ENCODE results near the gene OR13C4. TPM values are rescaled to one million over a fixed set of nuclear protein-coding genes. Genes with fewer than 3 reads are reported as not detected.
"Not testable (repeated sequence)": the region's sequence is repeated elsewhere in the genome, so short reads cannot be mapped to it uniquely, and the experiment has no call there.

The OR13C4 gene
- total RNA-seq, 2 experiments from 2014 or later, result not detected

GRCh38 chr9:104539275-104539674 lies 12.3 kb upstream of the OR13C4 start:
- Histone ChIP-seq H3K27ac (ENCODE audit: low read depth in 1 of 2, low read length in 2 of 2) (no peak overlapping the region), H3K9me3 (ENCODE audit: control insufficient read depth in 1 of 2, insufficient read depth in 1 of 2, low read length in 2 of 2) (no peaks in the 10 kb centered on the region), H3K27me3 (ENCODE audit: control insufficient read depth in 1 of 2, insufficient read depth in 2 of 2, low read length in 2 of 2) (no peaks in the 10 kb centered on the region), H3K4me1 (ENCODE audit: insufficient read depth, low read length) (no peaks in the 10 kb centered on the region), H3K36me3 (ENCODE audit: insufficient read depth, low read length) (no peaks in the 10 kb centered on the region), H3K4me3 (ENCODE audit: low read length) (no peak overlapping the region)
- Mint-ChIP-seq H3K9me3 (no peaks in the 10 kb centered on the region), H3K4me1 (ENCODE audit: low read depth) (no peaks in the 10 kb centered on the region), H3K27me3 (no peaks in the 10 kb centered on the region), H3K36me3 (ENCODE audit: low read depth) (no peaks in the 10 kb centered on the region), H3K27ac (no peak overlapping the region), H3K4me3 (no peak overlapping the region)
- POLR2A ChIA-PET, result no interaction called here
- no peak for TF ChIP-seq CTCF (IDR thresholded peaks at IDR 0.05)
- intact Hi-C loops (cut with DNase I, micrococcal nuclease), result no loop called here
- ATAC-seq (ENCODE audit: poor library complexity), result no peak
- DNase-seq, result no peak
- CTCF ChIA-PET, result no interaction called here

GRCh38 chr9:104536756-104537155 lies 9.7 kb upstream of the OR13C4 start, which contains the start of gene OR13C3:
Gene OR13C3, minus strand, starts transcription at chr9:104536856. Its CDS starts 133 bp downstream, at chr9:104536723.
- DNase-seq, result no peak
- Mint-ChIP-seq H3K4me3 (no peak within 1 kb of the TSS), H3K36me3 (ENCODE audit: low read depth) (no peaks in the 10 kb centered on the region), H3K9me3 (no peaks in the 10 kb centered on the region), H3K27ac (no peak within 1 kb of the TSS), H3K27me3 (no peaks in the 10 kb centered on the region), H3K4me1 (ENCODE audit: low read depth) (no peaks in the 10 kb centered on the region)
- POLR2A ChIA-PET, result no interaction called here
- H3K4me3 ChIP-seq (ENCODE audit: low read length), result no peak within 1 kb of the TSS
- no peaks in the 10 kb centered on the region for H3K36me3 ChIP-seq (ENCODE audit: insufficient read depth, low read length)
- H3K4me1 ChIP-seq (ENCODE audit: insufficient read depth, low read length), result no peaks in the 10 kb centered on the region
- no peak for TF ChIP-seq CTCF (IDR thresholded peaks at IDR 0.05)
- H3K27ac ChIP-seq (ENCODE audit: low read depth in 1 of 2, low read length in 2 of 2), result no peak within 1 kb of the TSS
- H3K27me3 ChIP-seq (ENCODE audit: control insufficient read depth in 1 of 2, insufficient read depth in 2 of 2, low read length in 2 of 2), result no peaks in the 10 kb centered on the region
- intact Hi-C loops (cut with DNase I, micrococcal nuclease), result no loop called here
- ATAC-seq (ENCODE audit: poor library complexity), result no peak
- CTCF ChIA-PET, result no interaction called here
- no peaks in the 10 kb centered on the region for H3K9me3 ChIP-seq (ENCODE audit: control insufficient read depth in 1 of 2, insufficient read depth in 1 of 2, low read length in 2 of 2)

GRCh38 chr9:104520241-104520640 lies 6.8 kb downstream of the OR13C4 start:
- DNase-seq; H3K27ac ChIP-seq (ENCODE audit: low read depth in 1 of 2, low read length in 2 of 2); H3K9me3 Mint-ChIP-seq; ATAC-seq (ENCODE audit: poor library complexity); H3K4me1 Mint-ChIP-seq (ENCODE audit: low read depth); H3K27me3 Mint-ChIP-seq; CTCF ChIA-PET; H3K36me3 Mint-ChIP-seq (ENCODE audit: low read depth); H3K27ac Mint-ChIP-seq; H3K4me3 Mint-ChIP-seq; intact Hi-C loops (cut with DNase I, micrococcal nuclease); H3K27me3 ChIP-seq (ENCODE audit: control insufficient read depth in 1 of 2, insufficient read depth in 2 of 2, low read length in 2 of 2); H3K4me1 ChIP-seq (ENCODE audit: insufficient read depth, low read length); H3K36me3 ChIP-seq (ENCODE audit: insufficient read depth, low read length); H3K4me3 ChIP-seq (ENCODE audit: low read length); POLR2A ChIA-PET: not testable (repeated sequence)
- peaks cover 0 to 13% of the 10 kb centered on the region in 2 experiments for H3K9me3 ChIP-seq (ENCODE audit: control insufficient read depth in 1 of 2, insufficient read depth in 1 of 2, low read length in 2 of 2)

GRCh38 chr9:104514901-104515300 lies 12.1 kb downstream of the OR13C4 start:
- DNase-seq (no peak), ATAC-seq (ENCODE audit: poor library complexity) (no peak)
- Histone ChIP-seq H3K9me3 (ENCODE audit: control insufficient read depth in 1 of 2, insufficient read depth in 1 of 2, low read length in 2 of 2) (no peaks in the 10 kb centered on the region), H3K27ac (ENCODE audit: low read depth in 1 of 2, low read length in 2 of 2) (no peak overlapping the region), H3K4me1 (ENCODE audit: insufficient read depth, low read length) (no peaks in the 10 kb centered on the region), H3K27me3 (ENCODE audit: control insufficient read depth in 1 of 2, insufficient read depth in 2 of 2, low read length in 2 of 2) (no peaks in the 10 kb centered on the region), H3K36me3 (ENCODE audit: insufficient read depth, low read length) (no peaks in the 10 kb centered on the region), H3K4me3 (ENCODE audit: low read length) (no peak overlapping the region)
- Mint-ChIP-seq H3K36me3 (ENCODE audit: low read depth) (no peaks in the 10 kb centered on the region), H3K9me3 (no peaks in the 10 kb centered on the region), H3K4me3 (no peak overlapping the region), H3K27me3 (peaks cover 5% of the 10 kb centered on the region), H3K27ac (no peak overlapping the region), H3K4me1 (ENCODE audit: low read depth) (no peaks in the 10 kb centered on the region)
- POLR2A ChIA-PET, result no interaction called here
- intact Hi-C loops (cut with DNase I, micrococcal nuclease), result no loop called here
- CTCF ChIA-PET, result no interaction called here
- TF ChIP-seq CTCF (IDR thresholded peaks at IDR 0.05), result no peak
